ENCODE results near the gene PITPNM1. TPM values are rescaled to one million over a fixed set of nuclear protein-coding genes. Genes with fewer than 3 reads are reported as not detected.

The PITPNM1 gene
- total and polyA plus RNA-seq, 2 of the 13 experiments (the other 11 are each of a cell fraction or from before 2014, with no cell fraction given): 8.2 to 8.5 TPM

GRCh38 chr11:67508486-67509121, 3.4 kb upstream of the PITPNM1 start (continued):
- TF ChIP-seq KDM6A (CRISPR knock-in tag; IDR thresholded peaks at IDR 0.05; ENCODE audit: low read depth): no peak
- peak; percentile 76; the same call in 1 of the 2 replicates for TF ChIP-seq POGK (CRISPR knock-in tag; conservative IDR thresholded peaks at IDR 0.05)
- TF ChIP-seq KDM4B (CRISPR knock-in tag; IDR thresholded peaks at IDR 0.05): 0 out of 2 replicates have a peak, but pooled peaks have one; percentile 25
- TF ChIP-seq CEBPZ (IDR thresholded peaks at IDR 0.05; ENCODE audit: low read length): no peak
- 0 out of 2 replicates have a peak, but pooled peaks have one; percentile 34 for TF ChIP-seq PAWR (CRISPR knock-in tag; IDR thresholded peaks at IDR 0.05; ENCODE audit: borderline replicate concordance)
- TF ChIP-seq ZNF337 (CRISPR knock-in tag; IDR thresholded peaks at IDR 0.05; ENCODE audit: borderline replicate concordance, low read depth): no peak
- TF ChIP-seq ZNF792 (CRISPR knock-in tag; IDR thresholded peaks at IDR 0.05): no peak
- TF ChIP-seq CREM (IDR thresholded peaks at IDR 0.05): peak; percentile 87
- TF ChIP-seq CREM (CRISPR knock-in tag; IDR thresholded peaks at IDR 0.05): peak; percentile 48; the same call in 1 of the 2 replicates
- no peak for TF ChIP-seq XBP1 (CRISPR knock-in tag; IDR thresholded peaks at IDR 0.05)
- no peak for TF ChIP-seq PRDM4 (CRISPR knock-in tag; IDR thresholded peaks at IDR 0.05; ENCODE audit: borderline replicate concordance)
- no peak for TF ChIP-seq DR1 (CRISPR knock-in tag; IDR thresholded peaks at IDR 0.05)
- TF ChIP-seq ZKSCAN1 (IDR thresholded peaks at IDR 0.05; ENCODE audit: low read length): no peak
- TF ChIP-seq REST (IDR thresholded peaks at IDR 0.05; ENCODE audit: borderline replicate concordance in 1 of 2, low read depth in 1 of 2, low read length in 2 of 2): no peak
- no peak for TF ChIP-seq ETV6 (CRISPR knock-in tag; conservative IDR thresholded peaks at IDR 0.05)
- 0 out of 2 replicates have a peak, but pooled peaks have one; percentile 74 for TF ChIP-seq ZIK1 (CRISPR knock-in tag; IDR thresholded peaks at IDR 0.05; ENCODE audit: borderline replicate concordance, low read depth)
- no peak for TF ChIP-seq ZBTB42 (CRISPR knock-in tag; IDR thresholded peaks at IDR 0.05)
- no peak for TF ChIP-seq EP300 (IDR thresholded peaks at IDR 0.05; ENCODE audit: low read depth in 2 of 2, low read length in 2 of 2)
- TF ChIP-seq EP300 (CRISPR knock-in tag; IDR thresholded peaks at IDR 0.05; ENCODE audit: borderline replicate concordance): no peak

Data from HepG2 (cell line).